PC-9 (cell line): Measurements from ENCODE around the gene JAG2.

ENCODE experiments used
- EZH2 ChIP-seq: fragments of 200-600 bp; sonication (generic); IDR thresholded peaks from 2 replicates; pipeline ENCODE4 v1.8.0; 2017; ENCODE audit warnings: antibody characterized with exemption, low read depth
- TF ChIP-seq, protein P1 (sequence below): fragments of 200-600 bp; sonication (generic); conservative IDR thresholded peaks from 2 replicates; pipeline ENCODE4 v1.6.1; 2017; ENCODE audit warnings: mixed run types, antibody characterized with exemption, mild to moderate bottlenecking, moderate library complexity

DNA sequence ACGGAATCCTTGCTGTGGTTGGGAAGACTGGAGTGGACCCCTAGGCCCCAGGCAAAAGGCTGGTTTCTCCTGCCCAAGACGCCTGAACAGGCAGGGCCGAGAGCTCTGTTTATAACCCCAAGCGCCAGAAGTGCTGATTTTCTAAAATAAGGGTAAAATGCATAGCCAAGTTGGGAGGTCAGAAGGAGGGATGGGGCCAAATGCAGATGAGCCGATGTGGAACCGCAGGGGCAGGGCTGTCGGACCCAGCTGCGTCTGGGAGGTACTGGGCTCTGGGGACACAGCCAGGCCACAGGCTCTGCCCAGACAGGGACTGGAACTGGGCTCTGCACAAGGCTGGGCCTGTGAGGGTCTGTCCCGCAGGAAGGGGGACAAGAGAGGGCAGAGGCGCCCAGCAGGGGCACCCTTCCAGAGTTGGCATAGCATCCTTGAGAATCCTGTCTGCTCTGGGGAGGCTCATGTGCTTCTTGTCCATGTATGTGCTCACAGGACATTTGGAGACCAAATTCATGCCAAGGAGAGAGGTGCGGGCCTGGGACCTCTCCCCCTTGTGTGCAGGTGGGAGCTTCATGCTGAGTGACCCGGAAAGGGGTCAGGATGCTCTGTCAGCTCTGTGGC lies 49.1 kb downstream of the JAG2 start:
- no peak for TF ChIP-seq EZH2
- TF ChIP-seq, protein P1, sequence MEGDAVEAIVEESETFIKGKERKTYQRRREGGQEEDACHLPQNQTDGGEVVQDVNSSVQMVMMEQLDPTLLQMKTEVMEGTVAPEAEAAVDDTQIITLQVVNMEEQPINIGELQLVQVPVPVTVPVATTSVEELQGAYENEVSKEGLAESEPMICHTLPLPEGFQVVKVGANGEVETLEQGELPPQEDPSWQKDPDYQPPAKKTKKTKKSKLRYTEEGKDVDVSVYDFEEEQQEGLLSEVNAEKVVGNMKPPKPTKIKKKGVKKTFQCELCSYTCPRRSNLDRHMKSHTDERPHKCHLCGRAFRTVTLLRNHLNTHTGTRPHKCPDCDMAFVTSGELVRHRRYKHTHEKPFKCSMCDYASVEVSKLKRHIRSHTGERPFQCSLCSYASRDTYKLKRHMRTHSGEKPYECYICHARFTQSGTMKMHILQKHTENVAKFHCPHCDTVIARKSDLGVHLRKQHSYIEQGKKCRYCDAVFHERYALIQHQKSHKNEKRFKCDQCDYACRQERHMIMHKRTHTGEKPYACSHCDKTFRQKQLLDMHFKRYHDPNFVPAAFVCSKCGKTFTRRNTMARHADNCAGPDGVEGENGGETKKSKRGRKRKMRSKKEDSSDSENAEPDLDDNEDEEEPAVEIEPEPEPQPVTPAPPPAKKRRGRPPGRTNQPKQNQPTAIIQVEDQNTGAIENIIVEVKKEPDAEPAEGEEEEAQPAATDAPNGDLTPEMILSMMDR, result no peak
